GM13976 (cell line): ENCODE results near the gene MXD1.
"Not testable (repeated sequence)": the region's sequence is repeated elsewhere in the genome, so short reads cannot be mapped to it uniquely, and the experiment has no call there.

Experiments used
- DNase-seq: peaks from one replicate; pipeline ENCODE4 v3.0.0; 2012; ENCODE audit warnings: low spot score
- CTCF ChIP-seq: IDR thresholded peaks from 2 replicates; pipeline ENCODE4 v1.5.1; 2012; ENCODE audit warnings: borderline replicate concordance, mild to moderate bottlenecking; ENCODE audit not compliant: insufficient read depth; ENCODE audit errors: extremely low read depth, missing control alignments, control extremely low read depth
- in situ Hi-C: fragments of 300-500 bp; cut with MboI; formaldehyde crosslinking; loops from one replicate; pipeline ENCODE4 v1.12.0; 2022; ENCODE audit warnings: low sequenced_read_pairs, mixed read lengths, inconsistent platforms; ENCODE audit not compliant: unreplicated experiment

MXD1 gene

GRCh38 chr2:69914950-69915945 lies at the start of gene MXD1:
Gene MXD1 (plus strand): TSS chr2:69915109. CDS start chr2:69915331, 222 bp downstream.
- in situ Hi-C loops, result loop anchor here (10.0 to 25.0 kb wide), 3 partner anchors 150 to 372 kb away; partner anchors contain the start of gene SNRPG
- peak; percentile 98 for DNase-seq
- no peak for TF ChIP-seq CTCF

GRCh38 chr2:69888451-69888850 lies 26.5 kb upstream of the MXD1 start:
- in situ Hi-C loops, result no loop called here
- no peak for TF ChIP-seq CTCF
- DNase-seq, result no peak

- in situ Hi-C loops, result no loop called here
- no peak for DNase-seq
- no peak for TF ChIP-seq CTCF
These were observed 25.6 kb upstream of the MXD1 start for GRCh38 chr2:69889302-69889701.

- in situ Hi-C loops, result no loop called here
- TF ChIP-seq CTCF, result no peak
- no peak for DNase-seq
These were observed 24.0 kb upstream of the MXD1 start for GRCh38 chr2:69890881-69891280.

GRCh38 chr2:69892838-69893424 lies 22.0 kb upstream of the MXD1 start:
- in situ Hi-C loops, DNase-seq: not testable (repeated sequence)

- DNase-seq, result peak; percentile 82
- TF ChIP-seq CTCF, result no peak
- in situ Hi-C loops, result no loop called here
These were observed 21.0 kb upstream of the MXD1 start, which contains the start of gene SNRNP27 for GRCh38 chr2:69893684-69894551. Gene SNRNP27 (plus strand): TSS chr2:69893956. CDS start chr2:69893985, 29 bp downstream.

- DNase-seq, in situ Hi-C loops: not testable (repeated sequence)
These were observed 20.2 kb upstream of the MXD1 start for GRCh38 chr2:69894737-69895136.
